HCT116 (cell line): ENCODE measurements around the gene TECPR1. TPM values are rescaled to one million over a fixed set of nuclear protein-coding genes. Genes with fewer than 3 reads are reported as not detected.

Experiments
- ATAC-seq: fragments of 200-7000 bp; cut with Tn5 transposase; 2 replicates; pipeline ENCODE4 v1.9.1; 2020; ENCODE audit warnings: mild to moderate bottlenecking, moderate library complexity
- BruUV-seq: library from RNA; stranded (reverse); fragments of 400-500 nt; replicated peaks from 2 replicates; lab custom pipeline; 2021; lab: Mats Ljungman, UMichigan
- CTCF ChIA-PET: fragments of 300-600 bp; sonication (Branson Sonifier 250); formaldehyde crosslinking; loops from one replicate; lab custom pipeline; 2021; ENCODE audit warnings: antibody characterized with exemption; lab: Charles Lee
- POLR2A ChIA-PET: fragments of 300-600, 350-600 bp; sonication (Branson Sonifier 250); formaldehyde crosslinking; loops from one replicate; lab custom pipeline; 2021; ENCODE audit warnings: antibody characterized with exemption; lab: Charles Lee
- RAD21 ChIA-PET, 2 experiments: fragments of 300-600 bp; sonication (Branson Sonifier 250); formaldehyde crosslinking; loops; one replicate each; lab custom pipeline; 2023; ENCODE audit warnings: low total read pairs in 2 of 2; ENCODE audit not compliant: uncharacterized antibody in 2 of 2, unreplicated experiment in 2 of 2, low non-redundant PET in 1 of 2; lab: Charles Lee
- DNase-seq: peaks from one replicate; pipeline ENCODE4 v3.0.0-alpha.2; 2010; ENCODE audit warnings: low read depth, low spot score
- H2AFZ ChIP-seq: fragments of 200-600 bp; shearing (Covaris generic), sonication (generic); 2 replicates; pipeline ENCODE4 v1.6.1; 2017; ENCODE audit warnings: low read depth, mixed run types, mixed read lengths, antibody characterized with exemption, low read length; ENCODE audit not compliant: poor library complexity, severe bottlenecking
- H3K27ac ChIP-seq: 2 replicates; pipeline ENCODE4 v1.5.1; 2012; ENCODE audit warnings: low read depth, low read length
- H3K27me3 ChIP-seq: fragments of 200-600 bp; sonication (generic); 2 replicates; pipeline ENCODE4 v1.6.1; 2016; ENCODE audit warnings: mixed run types, low read length, mixed read lengths; ENCODE audit not compliant: insufficient read depth
- H3K36me3 ChIP-seq, 2 experiments: fragments of 200-500 bp in 1 of 2; fragments of 200-600 bp in 1 of 2; sonication (Bioruptor generic) in 1 of 2; sonication (generic) in 1 of 2; 2 replicates each; pipeline versions ENCODE4 v1.5.1 to v1.6.1; 2014 to 2016; ENCODE audit warnings: low read length in 2 of 2, inconsistent platforms in 1 of 2, mixed read lengths in 1 of 2, mixed run types in 1 of 2; ENCODE audit not compliant: insufficient read depth in 2 of 2, control insufficient read depth in 1 of 2
- H3K4me1 ChIP-seq, 2 experiments: fragments of 200-600 bp in 1 of 2; sonication (generic) in 1 of 2; 2 replicates each; pipeline versions ENCODE4 v1.5.1 to v1.6.1; 2012 to 2017; ENCODE audit warnings: low read length in 2 of 2, inconsistent platforms in 1 of 2, mild to moderate bottlenecking in 1 of 2, mixed read lengths in 1 of 2, mixed run types in 1 of 2, moderate library complexity in 1 of 2; ENCODE audit not compliant: insufficient read depth in 2 of 2, control insufficient read depth in 1 of 2
- H3K4me2 ChIP-seq: fragments of 200-600 bp; sonication (generic); 2 replicates; pipeline ENCODE4 v1.6.1; 2017; ENCODE audit warnings: mixed run types, low read length, mixed read lengths
- H3K4me3 ChIP-seq, 2 experiments: fragments of 200-600 bp in 1 of 2; sonication (generic) in 1 of 2; replicated peaks in 1 of 2; 2 replicates each; pipeline ENCODE4 v1.5.1; 2011 to 2016; ENCODE audit warnings: low read length in 2 of 2, control low read depth in 1 of 2, low read depth in 1 of 2, mild to moderate bottlenecking in 1 of 2, mixed read lengths in 1 of 2, mixed run types in 1 of 2
- H3K79me2 ChIP-seq: fragments of 200-600 bp; sonication (generic); 2 replicates; pipeline ENCODE4 v1.6.1; 2017; ENCODE audit warnings: mild to moderate bottlenecking, mixed run types, low read length, moderate library complexity, mixed read lengths; ENCODE audit not compliant: insufficient read depth
- H3K9ac ChIP-seq: fragments of 200-600 bp; sonication (generic); 2 replicates; pipeline ENCODE4 v1.6.1; 2016; ENCODE audit warnings: low read length, mixed read lengths
- H3K9me2 ChIP-seq: fragments of 200-600 bp; sonication (generic), shearing (Covaris generic); 2 replicates; pipeline ENCODE4 v1.6.1; 2017; ENCODE audit warnings: mixed run types, mild to moderate bottlenecking, moderate library complexity; ENCODE audit not compliant: insufficient read depth
- H3K9me3 ChIP-seq, 2 experiments: fragments of 200-500 bp in 1 of 2; fragments of 200-600 bp in 1 of 2; sonication (Bioruptor generic) in 1 of 2; sonication (generic) in 1 of 2; 2 replicates each; pipeline ENCODE4 v1.6.1; 2014 to 2017; ENCODE audit warnings: low read length in 2 of 2, mixed read lengths in 2 of 2, inconsistent platforms in 1 of 2, low read depth in 1 of 2, mild to moderate bottlenecking in 1 of 2, mixed run types in 1 of 2, moderate library complexity in 1 of 2; ENCODE audit not compliant: control insufficient read depth in 1 of 2, insufficient read depth in 1 of 2
- H4K20me1 ChIP-seq: fragments of 200-600 bp; sonication (generic), shearing (Covaris generic); 2 replicates; pipeline ENCODE4 v1.6.1; 2017; ENCODE audit warnings: mixed run types, mild to moderate bottlenecking, moderate library complexity; ENCODE audit not compliant: insufficient read depth
- CBX3 ChIP-seq: IDR thresholded peaks from 2 replicates; pipeline ENCODE4 v1.6.1; 2012; ENCODE audit warnings: low read depth
- CEBPB ChIP-seq: IDR thresholded peaks from 2 replicates; pipeline ENCODE4 v1.6.1; 2012; ENCODE audit warnings: low read depth
- FOSL1 ChIP-seq: IDR thresholded peaks from 2 replicates; pipeline ENCODE4 v1.6.1; 2012; ENCODE audit warnings: low read depth
- POLR2A ChIP-seq: IDR thresholded peaks from 2 replicates; pipeline ENCODE4 v1.7.0; 2011; ENCODE audit warnings: borderline replicate concordance; ENCODE audit not compliant: insufficient read depth, insufficient read length; ENCODE audit errors: extremely low read depth
- POLR2AphosphoS5 ChIP-seq: IDR thresholded peaks from 2 replicates; pipeline ENCODE4 v1.6.1; 2011; ENCODE audit warnings: mild to moderate bottlenecking, low read depth, low read length, moderate library complexity
- RAD21 ChIP-seq: IDR thresholded peaks from 2 replicates; pipeline ENCODE4 v1.6.1; 2012; ENCODE audit warnings: low read depth, mild to moderate bottlenecking
- SP1 ChIP-seq: IDR thresholded peaks from 2 replicates; pipeline ENCODE4 v1.6.1; 2012; ENCODE audit warnings: low read depth
- YY1 ChIP-seq: IDR thresholded peaks from 2 replicates; pipeline ENCODE4 v1.6.1; 2011; ENCODE audit warnings: low read length, low read depth, moderate library complexity, mild to moderate bottlenecking; ENCODE audit not compliant: insufficient replicate concordance; ENCODE audit errors: extremely low read depth
- ZBTB33 ChIP-seq: IDR thresholded peaks from 2 replicates; pipeline ENCODE4 v1.6.1; 2011; ENCODE audit warnings: mild to moderate bottlenecking, low read length, moderate library complexity; ENCODE audit not compliant: insufficient replicate concordance; ENCODE audit errors: extremely low read depth
- intact Hi-C: fragments of 100-400 bp; cut with micrococcal nuclease; formaldehyde crosslinking; loops from 2 replicates; pipeline ENCODE4 v1.10.0; 2022
- total RNA-seq: library from RNA; stranded (reverse); gene quantifications from one replicate; pipeline ENCODE4 v1.2.1, GENCODE V29; 2021; ENCODE audit not compliant: unreplicated experiment

TECPR1 gene
- total RNA-seq, 1 experiment from 2014 or later, result 19.9 TPM

GRCh38 chr7:98225913-98226614, 26.0 kb downstream of the TECPR1 start:
- no peak overlapping the region for H3K9ac ChIP-seq
- TF ChIP-seq CEBPB (no peak), POLR2A (no peak), SP1 (no peak), YY1 (no peak), CBX3 (no peak), RAD21 (no peak), ZBTB33 (no peak), FOSL1 (no peak), POLR2AphosphoS5 (no peak)
- CTCF ChIA-PET, result no interaction called here
- RAD21 ChIA-PET, result no interaction called here
- H3K9me2 ChIP-seq, result no peaks in the 10 kb centered on the region
- no peaks in the 10 kb centered on the region for H3K79me2 ChIP-seq
- H3K4me3 ChIP-seq, result no peak overlapping the region
- H4K20me1 ChIP-seq, result no peaks in the 10 kb centered on the region
- no peak overlapping the region for H3K27ac ChIP-seq
- no peak overlapping the region for H2AFZ ChIP-seq
- H3K36me3 ChIP-seq, result no peaks in the 10 kb centered on the region
- intact Hi-C loops, result no loop called here
- DNase-seq (no peak), ATAC-seq (no peak)
- H3K4me1 ChIP-seq, result no peaks in the 10 kb centered on the region
- POLR2A ChIA-PET, result no interaction called here
- H3K4me2 ChIP-seq, result no peak overlapping the region
- H3K9me3 ChIP-seq, result no peaks in the 10 kb centered on the region
- no peaks in the 10 kb centered on the region for H3K27me3 ChIP-seq
- BruUV-seq, result no TSS peak
